ENCODE measurements around the gene ARHGAP19.

The ARHGAP19 gene

DNA sequence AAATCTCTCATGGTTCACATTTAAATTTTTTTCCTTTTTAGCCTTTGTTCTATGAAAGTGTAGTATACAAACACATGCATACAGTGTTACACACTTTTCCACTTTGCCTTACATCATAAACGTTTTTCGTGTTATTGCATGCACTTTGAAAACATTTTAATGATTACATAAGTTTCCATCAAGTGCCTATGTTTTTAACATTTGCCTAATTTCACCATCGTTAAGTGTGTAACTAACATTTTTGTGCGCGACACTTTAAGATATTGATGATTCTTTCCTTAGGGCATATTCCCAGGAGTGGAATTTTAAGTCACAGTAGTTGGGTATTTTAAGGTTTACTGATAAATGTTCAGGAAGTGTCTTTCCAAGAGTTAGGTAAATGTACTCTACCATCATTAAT is 43.6 kb upstream of the ARHGAP19 start:
- TF ChIP-seq, protein P1, sequence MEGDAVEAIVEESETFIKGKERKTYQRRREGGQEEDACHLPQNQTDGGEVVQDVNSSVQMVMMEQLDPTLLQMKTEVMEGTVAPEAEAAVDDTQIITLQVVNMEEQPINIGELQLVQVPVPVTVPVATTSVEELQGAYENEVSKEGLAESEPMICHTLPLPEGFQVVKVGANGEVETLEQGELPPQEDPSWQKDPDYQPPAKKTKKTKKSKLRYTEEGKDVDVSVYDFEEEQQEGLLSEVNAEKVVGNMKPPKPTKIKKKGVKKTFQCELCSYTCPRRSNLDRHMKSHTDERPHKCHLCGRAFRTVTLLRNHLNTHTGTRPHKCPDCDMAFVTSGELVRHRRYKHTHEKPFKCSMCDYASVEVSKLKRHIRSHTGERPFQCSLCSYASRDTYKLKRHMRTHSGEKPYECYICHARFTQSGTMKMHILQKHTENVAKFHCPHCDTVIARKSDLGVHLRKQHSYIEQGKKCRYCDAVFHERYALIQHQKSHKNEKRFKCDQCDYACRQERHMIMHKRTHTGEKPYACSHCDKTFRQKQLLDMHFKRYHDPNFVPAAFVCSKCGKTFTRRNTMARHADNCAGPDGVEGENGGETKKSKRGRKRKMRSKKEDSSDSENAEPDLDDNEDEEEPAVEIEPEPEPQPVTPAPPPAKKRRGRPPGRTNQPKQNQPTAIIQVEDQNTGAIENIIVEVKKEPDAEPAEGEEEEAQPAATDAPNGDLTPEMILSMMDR (IDR thresholded peaks at IDR 0.05; ENCODE audit: insufficient read depth, low read length, poor library complexity, severe bottlenecking) = no peak
- Histone ChIP-seq H3K27me3 (replicated peaks; ENCODE audit: control insufficient read depth, insufficient read depth, low read length) (no peaks in the 10 kb centered on the region), H3K4me3 (replicated peaks; ENCODE audit: low read depth, low read length) (no peak overlapping the region), H3K36me3 (ENCODE audit: control insufficient read depth, insufficient read depth, low read length) (no peaks in the 10 kb centered on the region)
- DNase-seq (ENCODE audit: extremely low read depth, insufficient read length) = no peak

DNA sequence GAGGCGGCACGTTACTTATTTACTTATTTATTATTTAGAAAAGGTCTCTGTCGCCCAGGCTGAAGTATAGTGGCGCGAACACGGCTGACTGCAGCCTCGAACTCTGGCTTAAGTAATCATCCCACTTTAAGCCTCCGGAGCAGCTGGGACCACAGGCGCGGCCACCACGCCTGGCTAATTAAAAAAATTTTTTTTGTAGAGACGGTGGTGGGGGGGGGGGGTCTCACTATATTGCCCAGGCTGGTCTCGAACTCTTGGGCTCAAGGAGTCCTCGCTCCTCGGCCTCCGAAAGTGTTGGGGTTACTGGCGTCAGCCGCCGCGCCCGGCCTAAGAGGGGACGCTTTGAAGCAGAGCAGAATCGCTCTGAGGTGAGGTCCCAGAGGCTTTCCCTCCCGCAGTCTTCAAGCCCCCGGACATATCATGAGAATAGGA is 42.8 kb upstream of the ARHGAP19 start:
- Histone ChIP-seq H3K4me3 (replicated peaks; ENCODE audit: low read depth, low read length) (peak overlapping the region; percentile 82), H3K27me3 (replicated peaks; ENCODE audit: control insufficient read depth, insufficient read depth, low read length) (no peaks in the 10 kb centered on the region), H3K36me3 (ENCODE audit: control insufficient read depth, insufficient read depth, low read length) (no peaks in the 10 kb centered on the region)
- no peak for DNase-seq (ENCODE audit: extremely low read depth, insufficient read length)
- TF ChIP-seq, protein P1 (IDR thresholded peaks at IDR 0.05; ENCODE audit: insufficient read depth, low read length, poor library complexity, severe bottlenecking) = no peak

DNA sequence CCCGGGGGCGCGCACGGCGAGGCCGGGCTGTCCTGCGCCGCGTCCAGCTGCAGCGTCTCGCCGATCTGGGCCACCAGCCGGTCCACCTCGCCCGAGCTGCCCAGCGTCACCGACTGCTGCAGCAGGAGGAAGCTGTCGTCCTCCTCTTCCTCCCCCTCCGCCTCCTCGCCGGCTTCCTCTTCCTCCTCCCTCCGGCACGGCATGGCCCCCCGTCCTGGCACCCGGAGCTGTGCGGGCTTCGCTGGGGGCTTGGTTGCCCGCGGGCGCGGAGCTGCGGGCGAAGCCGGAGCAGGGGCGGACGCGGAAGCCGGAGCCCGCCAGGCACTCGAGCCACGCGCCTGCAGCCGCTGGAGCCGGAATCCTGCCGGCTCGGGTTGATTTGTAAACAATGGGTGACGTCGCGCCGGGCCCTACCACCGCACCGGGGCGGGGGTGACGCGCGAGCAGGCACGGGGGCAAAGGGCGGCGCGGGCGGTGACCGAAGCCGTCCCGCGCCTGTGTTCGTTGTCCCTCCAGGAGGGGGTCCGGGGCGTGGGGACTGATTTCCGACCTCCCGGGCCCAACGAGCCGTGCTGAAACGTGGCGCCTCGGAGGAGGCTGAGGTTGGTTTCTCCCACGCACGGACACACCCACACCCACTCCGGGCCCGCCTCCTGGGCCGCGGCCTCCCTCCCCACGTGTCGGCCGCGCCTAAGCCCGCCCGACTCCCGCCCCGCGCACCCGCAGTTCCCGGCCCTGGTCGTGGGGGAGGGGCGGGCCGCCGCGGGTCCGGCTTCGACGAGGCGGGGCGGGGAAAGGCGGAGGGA is 42.1 kb upstream of the ARHGAP19 start, which contains the start of gene FRAT2:
Gene FRAT2 (minus strand): TSS at position 360 of the 806 bp plus-strand sequence. CDS start 157 bp downstream, at position 203.
- Histone ChIP-seq H3K4me3 (replicated peaks; ENCODE audit: low read depth, low read length) (peak within 1 kb of the TSS; percentile 82), H3K27me3 (replicated peaks; ENCODE audit: control insufficient read depth, insufficient read depth, low read length) (no peaks in the 10 kb centered on the region), H3K36me3 (ENCODE audit: control insufficient read depth, insufficient read depth, low read length) (no peaks in the 10 kb centered on the region)
- TF ChIP-seq, protein P1 (IDR thresholded peaks at IDR 0.05; ENCODE audit: insufficient read depth, low read length, poor library complexity, severe bottlenecking) = no peak
- DNase-seq (ENCODE audit: extremely low read depth, insufficient read length) = peak; percentile 92

DNA sequence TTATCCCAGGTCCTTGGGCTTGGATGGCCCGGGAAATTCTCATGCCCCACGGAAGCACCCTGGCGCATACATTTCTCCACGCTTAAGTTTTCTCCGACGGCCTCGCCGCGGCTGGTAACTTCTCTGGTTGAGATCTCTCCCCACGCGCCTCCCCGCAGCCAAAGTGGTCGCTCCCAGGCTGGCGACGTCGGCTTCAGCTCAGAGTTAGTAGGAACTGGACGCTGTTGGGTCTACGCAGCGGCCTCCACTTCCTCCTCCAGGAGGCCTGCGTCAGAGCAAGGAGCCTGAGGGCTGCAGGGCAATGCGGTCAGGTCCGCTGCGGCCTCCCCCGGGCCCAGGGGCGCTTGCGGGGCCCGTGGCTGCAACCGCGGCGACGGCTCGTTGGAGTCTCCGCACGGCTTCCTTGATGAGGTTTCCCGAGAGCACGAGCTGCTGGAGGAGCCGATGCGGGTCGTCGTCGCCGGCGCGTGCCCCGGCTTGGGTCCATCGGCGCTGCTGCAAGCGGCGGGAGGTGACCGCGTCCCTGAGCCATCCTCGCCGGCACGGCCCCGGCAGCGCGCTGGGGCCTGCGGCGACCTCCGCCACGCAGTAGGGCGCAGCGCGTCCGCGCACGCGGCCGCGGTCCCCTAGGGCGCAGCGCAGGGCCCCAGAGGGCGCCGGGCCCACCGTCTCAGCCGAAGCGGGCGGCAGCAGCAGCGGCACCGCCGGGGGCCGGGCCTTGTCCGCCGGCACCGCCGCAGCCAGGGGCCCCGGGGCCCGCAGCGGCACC is 41.3 kb upstream of the ARHGAP19 start:
- H3K36me3 ChIP-seq (ENCODE audit: control insufficient read depth, insufficient read depth, low read length) = no peaks in the 10 kb centered on the region
- TF ChIP-seq, protein P1 (IDR thresholded peaks at IDR 0.05; ENCODE audit: insufficient read depth, low read length, poor library complexity, severe bottlenecking) = no peak
- peak overlapping the region; percentile 82 for H3K4me3 ChIP-seq (replicated peaks; ENCODE audit: low read depth, low read length)
- H3K27me3 ChIP-seq (replicated peaks; ENCODE audit: control insufficient read depth, insufficient read depth, low read length) = no peaks in the 10 kb centered on the region
- DNase-seq (ENCODE audit: extremely low read depth, insufficient read length) = peak; percentile 58

DNA sequence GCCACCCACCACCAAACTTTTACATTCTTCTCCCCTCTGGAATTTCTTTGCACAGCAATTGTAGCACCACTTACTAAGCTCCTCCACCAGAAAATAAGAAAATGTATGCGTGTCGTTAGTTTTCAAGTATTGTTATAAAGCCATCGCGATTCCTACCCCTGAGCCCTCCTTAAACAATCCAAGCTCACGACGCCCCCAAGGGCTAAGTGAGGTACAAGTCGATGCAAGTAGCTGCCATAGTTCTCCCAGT is 40.8 kb upstream of the ARHGAP19 start:
- no peak for DNase-seq (ENCODE audit: extremely low read depth, insufficient read length)
- H3K4me3 ChIP-seq (replicated peaks; ENCODE audit: low read depth, low read length) = peak overlapping the region; percentile 82
- H3K27me3 ChIP-seq (replicated peaks; ENCODE audit: control insufficient read depth, insufficient read depth, low read length) = no peaks in the 10 kb centered on the region
- TF ChIP-seq, protein P1 (IDR thresholded peaks at IDR 0.05; ENCODE audit: insufficient read depth, low read length, poor library complexity, severe bottlenecking) = peak; percentile 8
- no peaks in the 10 kb centered on the region for H3K36me3 ChIP-seq (ENCODE audit: control insufficient read depth, insufficient read depth, low read length)
